ENCODE results near the gene SLC7A6.

DNA sequence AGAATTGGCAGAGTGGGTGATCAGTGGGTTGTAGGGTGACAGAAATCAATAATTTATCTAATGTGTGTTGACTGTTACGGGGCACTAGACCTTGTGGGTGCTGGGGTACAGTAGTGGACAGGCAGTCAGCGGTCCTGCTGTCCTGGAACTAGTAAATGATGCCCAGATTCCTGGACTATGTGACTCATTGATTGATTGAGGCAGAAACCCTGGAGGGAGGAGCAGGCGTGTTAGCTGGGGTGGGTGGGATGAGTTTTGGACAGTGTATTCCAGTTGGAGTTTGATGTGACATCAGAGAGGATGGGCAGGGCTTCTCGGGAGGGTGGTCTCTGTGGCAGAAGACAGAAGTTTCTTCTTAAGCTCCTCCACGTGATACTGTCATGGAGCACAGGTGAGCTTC, 70.8 kb downstream of the SLC7A6 start:
- no peak for TF ChIP-seq EP300 (IDR thresholded peaks at IDR 0.05)
- TF ChIP-seq, protein P1, sequence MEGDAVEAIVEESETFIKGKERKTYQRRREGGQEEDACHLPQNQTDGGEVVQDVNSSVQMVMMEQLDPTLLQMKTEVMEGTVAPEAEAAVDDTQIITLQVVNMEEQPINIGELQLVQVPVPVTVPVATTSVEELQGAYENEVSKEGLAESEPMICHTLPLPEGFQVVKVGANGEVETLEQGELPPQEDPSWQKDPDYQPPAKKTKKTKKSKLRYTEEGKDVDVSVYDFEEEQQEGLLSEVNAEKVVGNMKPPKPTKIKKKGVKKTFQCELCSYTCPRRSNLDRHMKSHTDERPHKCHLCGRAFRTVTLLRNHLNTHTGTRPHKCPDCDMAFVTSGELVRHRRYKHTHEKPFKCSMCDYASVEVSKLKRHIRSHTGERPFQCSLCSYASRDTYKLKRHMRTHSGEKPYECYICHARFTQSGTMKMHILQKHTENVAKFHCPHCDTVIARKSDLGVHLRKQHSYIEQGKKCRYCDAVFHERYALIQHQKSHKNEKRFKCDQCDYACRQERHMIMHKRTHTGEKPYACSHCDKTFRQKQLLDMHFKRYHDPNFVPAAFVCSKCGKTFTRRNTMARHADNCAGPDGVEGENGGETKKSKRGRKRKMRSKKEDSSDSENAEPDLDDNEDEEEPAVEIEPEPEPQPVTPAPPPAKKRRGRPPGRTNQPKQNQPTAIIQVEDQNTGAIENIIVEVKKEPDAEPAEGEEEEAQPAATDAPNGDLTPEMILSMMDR (IDR thresholded peaks at IDR 0.05) = no peak
- no peak for TF ChIP-seq POLR2A (IDR thresholded peaks at IDR 0.05)
- no peak for TF ChIP-seq POLR2AphosphoS5 (IDR thresholded peaks at IDR 0.05)

All from stomach (tissue), 4 donors.